Glutamatergic neuron (in vitro differentiated cells): ENCODE results near the gene UGT1A7. TPM values are rescaled to one million over a fixed set of nuclear protein-coding genes. Genes with fewer than 3 reads are reported as not detected.
"Not testable (repeated sequence)": the region's sequence is repeated elsewhere in the genome, so short reads cannot be mapped to it uniquely, and the experiment has no call there.

Experiments
- DNase-seq: peaks from one replicate; pipeline ENCODE4 v3.0.0; 2022
- H3K27ac Mint-ChIP-seq: one replicate; pipeline ENCODE4 v1.8.0; 2020; ENCODE audit warnings: mild to moderate bottlenecking, mixed read lengths, inconsistent platforms; ENCODE audit not compliant: unreplicated experiment
- H3K27me3 Mint-ChIP-seq: one replicate; pipeline ENCODE4 v1.8.0; 2020; ENCODE audit warnings: mild to moderate bottlenecking, moderate library complexity, mixed read lengths, inconsistent platforms; ENCODE audit not compliant: unreplicated experiment
- H3K36me3 Mint-ChIP-seq: one replicate; pipeline ENCODE4 v1.8.0; 2020; ENCODE audit warnings: mild to moderate bottlenecking, mixed read lengths, inconsistent platforms; ENCODE audit not compliant: unreplicated experiment
- H3K4me1 Mint-ChIP-seq: one replicate; pipeline ENCODE4 v1.8.0; 2020; ENCODE audit warnings: mild to moderate bottlenecking, low read depth, mixed read lengths, inconsistent platforms; ENCODE audit not compliant: unreplicated experiment
- H3K4me3 Mint-ChIP-seq: one replicate; pipeline ENCODE4 v1.8.0; 2020; ENCODE audit warnings: mild to moderate bottlenecking, mixed read lengths, inconsistent platforms; ENCODE audit not compliant: unreplicated experiment
- H3K9me3 Mint-ChIP-seq: one replicate; pipeline ENCODE4 v1.8.0; 2020; ENCODE audit warnings: mild to moderate bottlenecking, moderate library complexity, mixed read lengths, inconsistent platforms; ENCODE audit not compliant: unreplicated experiment
- total RNA-seq: library from RNA; stranded (reverse); fragmentation: NEBNext Ultra II Directional; extraction: Animal tissue kit (Norgen Biotek cat#: 25700); gene quantifications from one replicate; pipeline ENCODE4 v1.2.1, GENCODE V29; 2021; ENCODE audit not compliant: unreplicated experiment
- TF ChIP-seq, protein P1 (sequence below): fragments of 200-600 bp; sonication (generic); IDR thresholded peaks from one replicate; pipeline ENCODE4 v1.5.0; 2021; ENCODE audit not compliant: partially characterized antibody, unreplicated experiment

UGT1A7 gene
- total RNA-seq, 1 donor from 2014 or later, result not detected

DNA sequence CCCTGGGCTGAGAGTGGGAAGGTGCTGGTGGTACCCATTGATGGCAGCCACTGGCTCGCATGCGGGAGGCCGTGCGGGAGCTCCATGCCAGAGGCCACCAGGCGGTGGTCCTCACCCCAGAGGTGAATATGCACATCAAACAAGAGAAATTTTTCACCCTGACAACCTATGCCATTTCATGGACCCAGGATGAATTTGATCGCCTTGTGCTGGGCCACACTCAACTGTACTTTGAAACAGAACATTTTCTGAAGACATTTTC, 65.5 kb downstream of the UGT1A7 start:
- peaks cover 7% of the 10 kb centered on the region for H3K9me3 Mint-ChIP-seq
- TF ChIP-seq, protein P1, sequence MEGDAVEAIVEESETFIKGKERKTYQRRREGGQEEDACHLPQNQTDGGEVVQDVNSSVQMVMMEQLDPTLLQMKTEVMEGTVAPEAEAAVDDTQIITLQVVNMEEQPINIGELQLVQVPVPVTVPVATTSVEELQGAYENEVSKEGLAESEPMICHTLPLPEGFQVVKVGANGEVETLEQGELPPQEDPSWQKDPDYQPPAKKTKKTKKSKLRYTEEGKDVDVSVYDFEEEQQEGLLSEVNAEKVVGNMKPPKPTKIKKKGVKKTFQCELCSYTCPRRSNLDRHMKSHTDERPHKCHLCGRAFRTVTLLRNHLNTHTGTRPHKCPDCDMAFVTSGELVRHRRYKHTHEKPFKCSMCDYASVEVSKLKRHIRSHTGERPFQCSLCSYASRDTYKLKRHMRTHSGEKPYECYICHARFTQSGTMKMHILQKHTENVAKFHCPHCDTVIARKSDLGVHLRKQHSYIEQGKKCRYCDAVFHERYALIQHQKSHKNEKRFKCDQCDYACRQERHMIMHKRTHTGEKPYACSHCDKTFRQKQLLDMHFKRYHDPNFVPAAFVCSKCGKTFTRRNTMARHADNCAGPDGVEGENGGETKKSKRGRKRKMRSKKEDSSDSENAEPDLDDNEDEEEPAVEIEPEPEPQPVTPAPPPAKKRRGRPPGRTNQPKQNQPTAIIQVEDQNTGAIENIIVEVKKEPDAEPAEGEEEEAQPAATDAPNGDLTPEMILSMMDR, result no peak
- peaks cover 4% of the 10 kb centered on the region for H3K27me3 Mint-ChIP-seq
- H3K4me3 Mint-ChIP-seq, result no peak overlapping the region
- no peaks in the 10 kb centered on the region for H3K4me1 Mint-ChIP-seq
- peaks cover 15% of the 10 kb centered on the region for H3K36me3 Mint-ChIP-seq
- DNase-seq, result no peak
- H3K27ac Mint-ChIP-seq, result no peak overlapping the region

GRCh38 chr2:233750689-233751088, 69.0 kb downstream of the UGT1A7 start:
- H3K9me3 Mint-ChIP-seq, H3K4me1 Mint-ChIP-seq, H3K4me3 Mint-ChIP-seq: not testable (repeated sequence)

GRCh38 chr2:233751212-233752009, 69.7 kb downstream of the UGT1A7 start:
- DNase-seq, H3K4me3 Mint-ChIP-seq, H3K9me3 Mint-ChIP-seq, H3K27ac Mint-ChIP-seq, H3K27me3 Mint-ChIP-seq, H3K4me1 Mint-ChIP-seq: not testable (repeated sequence)
- peaks cover 15% of the 10 kb centered on the region for H3K36me3 Mint-ChIP-seq

More at GRCh38 chr2:233750689-233751088, 69.0 kb downstream of the UGT1A7 start:
- not testable (repeated sequence) for H3K27me3 Mint-ChIP-seq, DNase-seq, H3K27ac Mint-ChIP-seq
- H3K36me3 Mint-ChIP-seq, result peaks cover 15% of the 10 kb centered on the region

DNA sequence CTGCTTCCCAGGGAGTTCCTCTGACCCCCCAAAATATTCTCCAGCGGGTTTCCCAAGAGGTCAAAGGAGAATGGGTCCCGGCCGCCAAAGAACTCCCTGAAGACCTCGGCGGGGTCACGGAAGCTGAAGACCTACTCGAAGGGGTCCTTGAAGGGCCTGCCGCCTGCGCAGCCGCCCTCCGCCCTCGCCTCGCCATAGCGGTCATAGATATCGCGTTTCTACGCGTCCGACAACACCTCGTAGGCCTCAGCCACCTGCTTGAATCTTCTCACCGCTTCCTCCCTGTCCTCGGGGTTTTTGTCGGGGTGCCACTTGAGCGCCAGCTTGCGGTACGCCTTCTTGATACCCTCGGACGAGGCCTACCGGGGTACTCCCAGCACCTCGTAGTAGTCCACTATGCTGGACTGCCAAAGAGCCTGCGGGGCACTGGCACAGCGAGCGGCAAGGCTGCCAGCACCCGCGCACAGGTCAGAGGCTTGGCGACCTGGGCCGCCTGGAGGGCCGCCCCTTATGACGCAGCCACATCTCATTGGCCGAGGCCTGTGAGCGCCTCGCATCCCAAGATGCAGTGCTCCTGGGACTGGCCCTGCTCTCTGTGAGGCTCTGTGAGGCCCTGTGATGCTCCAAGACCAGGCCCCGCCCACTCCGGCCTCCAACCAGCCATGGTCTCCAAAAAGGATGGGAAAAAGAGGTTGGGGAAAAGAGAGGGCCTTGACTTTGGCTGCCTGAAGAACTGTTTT, 73.3 kb downstream of the UGT1A7 start:
- no peak overlapping the region for H3K4me3 Mint-ChIP-seq
- H3K36me3 Mint-ChIP-seq, result peaks cover 8% of the 10 kb centered on the region
- no peaks in the 10 kb centered on the region for H3K4me1 Mint-ChIP-seq
- DNase-seq, result no peak
- peaks cover 2% of the 10 kb centered on the region for H3K27me3 Mint-ChIP-seq
- H3K9me3 Mint-ChIP-seq, result peaks cover 2% of the 10 kb centered on the region
- TF ChIP-seq, protein P1, result no peak
- H3K27ac Mint-ChIP-seq, result no peak overlapping the region

DNA sequence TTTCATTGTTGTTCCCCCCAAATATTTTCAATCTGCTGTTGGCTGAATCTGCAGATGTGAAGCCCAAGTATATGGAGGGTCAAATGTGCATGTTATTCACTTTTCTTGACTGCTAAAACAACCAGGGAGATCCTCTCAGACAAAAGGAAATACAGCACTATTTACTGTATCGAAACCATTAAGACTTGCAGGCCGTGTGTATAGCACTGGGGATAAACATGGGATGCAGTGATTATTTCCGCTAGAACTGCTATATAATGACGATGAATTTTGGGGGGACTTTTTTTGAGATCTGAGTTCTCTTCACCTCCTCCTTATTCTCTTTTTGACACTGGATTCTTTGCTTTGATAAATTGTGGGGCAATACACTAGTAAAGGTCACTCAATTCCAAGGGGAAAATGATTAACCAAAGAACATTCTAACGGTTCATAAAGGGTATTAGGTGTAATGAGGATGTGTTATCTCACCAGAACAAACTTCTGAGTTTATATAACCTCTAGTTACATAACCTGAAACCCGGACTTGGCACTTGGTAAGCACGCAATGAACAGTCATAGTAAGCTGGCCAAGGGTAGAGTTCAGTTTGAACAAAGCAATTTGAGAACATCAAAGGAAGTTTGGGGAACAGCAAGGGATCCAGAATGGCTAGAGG, 74.9 kb downstream of the UGT1A7 start:
- TF ChIP-seq, protein P1, result no peak
- H3K4me1 Mint-ChIP-seq, result no peaks in the 10 kb centered on the region
- H3K27me3 Mint-ChIP-seq, result peaks cover 3% of the 10 kb centered on the region
- H3K36me3 Mint-ChIP-seq, result peaks cover 2% of the 10 kb centered on the region
- no peak overlapping the region for H3K27ac Mint-ChIP-seq
- no peak overlapping the region for H3K4me3 Mint-ChIP-seq
- no peaks in the 10 kb centered on the region for H3K9me3 Mint-ChIP-seq
- no peak for DNase-seq

GRCh38 chr2:233758141-233758540, 76.4 kb downstream of the UGT1A7 start:
- Mint-ChIP-seq H3K4me3 (no peak overlapping the region), H3K27me3 (peaks cover 3% of the 10 kb centered on the region), H3K27ac (no peak overlapping the region), H3K4me1 (no peaks in the 10 kb centered on the region), H3K9me3 (no peaks in the 10 kb centered on the region), H3K36me3 (no peaks in the 10 kb centered on the region)
- DNase-seq, result no peak
- TF ChIP-seq, protein P1, result no peak
